Caco-2 (cell line): ENCODE measurements around the gene PDZD2. TPM values are rescaled to one million over a fixed set of nuclear protein-coding genes. Genes with fewer than 3 reads are reported as not detected.

Experiments
- BruUV-seq: library from RNA; stranded (reverse); fragments of 400-500 nt; replicated peaks from 2 replicates; lab custom pipeline; 2021; lab: Mats Ljungman, UMichigan
- CTCF ChIA-PET: fragments of 300-600 bp; sonication (Branson Sonifier 250); formaldehyde crosslinking; loops from one replicate; lab custom pipeline; 2022; ENCODE audit warnings: antibody characterized with exemption; lab: Charles Lee
- POLR2A ChIA-PET: fragments of 300-600 bp; sonication (Branson Sonifier 250); formaldehyde crosslinking; loops from one replicate; lab custom pipeline; 2022; ENCODE audit warnings: antibody characterized with exemption; lab: Charles Lee
- DNase-seq, 2 experiments: peaks; one replicate each; pipeline versions ENCODE4 v3.0.0 to v3.0.0-alpha.2; 2020 to 2022
- H3K27me3 ChIP-seq: replicated peaks from 2 replicates; pipeline ENCODE4 v1.6.0; 2011; ENCODE audit warnings: low read length; ENCODE audit not compliant: control insufficient read depth, insufficient read depth
- H3K36me3 ChIP-seq: 2 replicates; pipeline ENCODE4 v1.5.1; 2011; ENCODE audit warnings: low read length; ENCODE audit not compliant: control insufficient read depth, insufficient read depth
- H3K4me1 ChIP-seq: fragments of 250-450 bp; sonication (Bioruptor Pico); 2 replicates; pipeline ENCODE4 v1.5.1; 2020; ENCODE audit warnings: mild to moderate bottlenecking
- H3K4me3 ChIP-seq: 2 replicates; pipeline ENCODE4 v1.5.1; 2011; ENCODE audit warnings: low read depth, mild to moderate bottlenecking, control low read depth, low read length
- H3K9me3 ChIP-seq: fragments of 250-450 bp; sonication (Bioruptor Pico); 2 replicates; pipeline ENCODE4 v1.5.1; 2020; ENCODE audit warnings: mild to moderate bottlenecking, moderate library complexity
- H3K27ac Mint-ChIP-seq: one replicate; pipeline ENCODE4 v1.8.0; 2022; ENCODE audit warnings: mixed read lengths; ENCODE audit not compliant: unreplicated experiment
- H3K27me3 Mint-ChIP-seq: one replicate; pipeline ENCODE4 v1.8.0; 2022; ENCODE audit warnings: mixed read lengths; ENCODE audit not compliant: insufficient read depth, unreplicated experiment
- H3K36me3 Mint-ChIP-seq: one replicate; pipeline ENCODE4 v1.8.0; 2022; ENCODE audit warnings: mild to moderate bottlenecking, mixed read lengths; ENCODE audit not compliant: insufficient read depth, unreplicated experiment
- H3K4me1 Mint-ChIP-seq: one replicate; pipeline ENCODE4 v1.8.0; 2022; ENCODE audit warnings: low read depth, mixed read lengths; ENCODE audit not compliant: unreplicated experiment
- H3K4me3 Mint-ChIP-seq: one replicate; pipeline ENCODE4 v1.8.0; 2022; ENCODE audit warnings: mild to moderate bottlenecking, moderate library complexity, mixed read lengths; ENCODE audit not compliant: unreplicated experiment
- H3K9me3 Mint-ChIP-seq: one replicate; pipeline ENCODE4 v1.8.0; 2022; ENCODE audit warnings: mixed read lengths; ENCODE audit not compliant: unreplicated experiment
- CTCF ChIP-seq, 2 experiments: fragments of 200-600 bp in 1 of 2; IDR thresholded peaks; 1 replicate in 1 of 2; 2 replicates in 1 of 2; pipeline versions ENCODE4 v1.5.1 to v1.8.0; 2011 to 2022; ENCODE audit warnings: antibody characterized with exemption in 1 of 2, control low read depth in 1 of 2, inconsistent platforms in 1 of 2, low read depth in 1 of 2, low read length in 1 of 2, mild to moderate bottlenecking in 1 of 2, moderate library complexity in 1 of 2; ENCODE audit not compliant: insufficient read depth in 1 of 2, severe bottlenecking in 1 of 2, unreplicated experiment in 1 of 2
- intact Hi-C: fragments of 100-400 bp; cut with micrococcal nuclease; formaldehyde crosslinking; loops from one replicate; pipeline ENCODE4 v1.10.0; 2022; ENCODE audit not compliant: unreplicated experiment
- total RNA-seq: library from RNA; stranded (reverse); gene quantifications from 2 replicates; pipeline ENCODE4 v1.2.3, GENCODE V29; 2022

The PDZD2 gene
- total RNA-seq, 1 experiment from 2014 or later = 0.16 TPM

DNA sequence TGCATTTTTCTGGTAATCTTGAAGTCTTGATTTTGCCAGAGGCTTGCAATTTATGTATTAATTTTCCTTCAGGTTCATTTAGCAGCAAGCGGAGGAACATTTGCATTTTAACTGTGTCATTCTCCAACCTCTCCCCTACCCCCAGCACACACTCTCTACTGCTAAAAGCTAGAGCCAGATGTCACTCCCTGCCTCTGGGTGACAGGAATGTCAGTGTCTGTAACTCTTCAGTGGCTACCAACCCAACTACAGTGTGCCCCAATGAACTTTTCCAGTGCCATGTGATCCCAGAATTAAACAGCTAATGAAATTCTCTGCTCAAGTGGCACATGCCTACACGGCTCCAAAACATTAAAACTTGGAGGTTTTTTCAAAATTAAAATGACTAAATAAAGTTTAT, 274.9 kb downstream of the PDZD2 start:
- Mint-ChIP-seq H3K9me3 (no peaks in the 10 kb centered on the region), H3K4me1 (no peaks in the 10 kb centered on the region), H3K36me3 (no peaks in the 10 kb centered on the region), H3K27ac (no peak overlapping the region), H3K27me3 (peaks cover 8% of the 10 kb centered on the region), H3K4me3 (no peak overlapping the region)
- no TSS peak for BruUV-seq
- no peak for DNase-seq
- Histone ChIP-seq H3K4me1 (no peaks in the 10 kb centered on the region), H3K36me3 (no peaks in the 10 kb centered on the region), H3K27me3 (no peaks in the 10 kb centered on the region), H3K4me3 (no peak overlapping the region), H3K9me3 (no peaks in the 10 kb centered on the region)
- ChIA-PET CTCF (no interaction called here), POLR2A (no interaction called here)
- no peak for TF ChIP-seq CTCF (IDR thresholded peaks at IDR 0.05; ENCODE audit: insufficient read depth in 1 of 2, low read depth in 1 of 2, low read length in 1 of 2, severe bottlenecking in 1 of 2, unreplicated experiment in 1 of 2)
- intact Hi-C loops = no loop called here

- TF ChIP-seq CTCF (IDR thresholded peaks at IDR 0.05; ENCODE audit: insufficient read depth in 1 of 2, low read depth in 1 of 2, low read length in 1 of 2, severe bottlenecking in 1 of 2, unreplicated experiment in 1 of 2) = no peak
- no peak overlapping the region for H3K4me3 Mint-ChIP-seq
- no peaks in the 10 kb centered on the region for H3K9me3 Mint-ChIP-seq
- H3K4me3 ChIP-seq = no peak overlapping the region
- CTCF ChIA-PET = no interaction called here
- H3K9me3 ChIP-seq = no peaks in the 10 kb centered on the region
- BruUV-seq = no TSS peak
- no peaks in the 10 kb centered on the region for H3K4me1 ChIP-seq
- no peaks in the 10 kb centered on the region for H3K4me1 Mint-ChIP-seq
- no peak overlapping the region for H3K27ac Mint-ChIP-seq
- no peak for DNase-seq
- intact Hi-C loops = no loop called here
- H3K27me3 Mint-ChIP-seq = peaks cover 11% of the 10 kb centered on the region
- POLR2A ChIA-PET = no interaction called here
- H3K36me3 Mint-ChIP-seq = no peaks in the 10 kb centered on the region
- H3K27me3 ChIP-seq = no peaks in the 10 kb centered on the region
- no peaks in the 10 kb centered on the region for H3K36me3 ChIP-seq
These were observed 277.4 kb downstream of the PDZD2 start for GRCh38 chr5:31916327-31916726.

DNA sequence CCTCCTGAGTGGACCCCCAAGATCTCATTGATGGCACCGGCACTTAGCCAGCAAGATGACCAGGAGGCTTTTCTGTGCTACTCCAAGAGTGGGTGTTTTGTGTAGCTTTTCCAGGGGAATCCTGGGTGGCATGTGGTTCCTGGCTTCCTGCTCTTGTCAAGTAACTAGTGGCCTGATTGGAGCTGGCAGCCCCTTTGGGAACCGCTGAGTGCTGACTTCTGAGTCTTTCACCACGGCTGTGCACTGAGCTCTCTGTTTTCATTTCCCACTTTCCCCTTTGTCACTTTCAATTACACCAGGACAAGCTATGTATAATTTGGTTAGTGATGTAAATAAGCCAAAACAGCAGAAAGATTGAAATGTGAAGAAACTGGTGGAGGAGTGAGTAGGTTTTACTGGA, 279.8 kb downstream of the PDZD2 start:
- Mint-ChIP-seq H3K27ac (no peak overlapping the region), H3K4me3 (no peak overlapping the region)
- H3K4me1 ChIP-seq = no peaks in the 10 kb centered on the region

More for the DNA sequence above, 279.8 kb downstream of the PDZD2 start:
- BruUV-seq = no TSS peak
- no peaks in the 10 kb centered on the region for H3K36me3 ChIP-seq
- no peak overlapping the region for H3K4me3 ChIP-seq
- Mint-ChIP-seq H3K36me3 (no peaks in the 10 kb centered on the region), H3K4me1 (no peaks in the 10 kb centered on the region), H3K27me3 (peaks cover 14% of the 10 kb centered on the region), H3K9me3 (no peaks in the 10 kb centered on the region)
- DNase-seq = no peak
- intact Hi-C loops = no loop called here
- H3K27me3 ChIP-seq = no peaks in the 10 kb centered on the region
- H3K9me3 ChIP-seq = no peaks in the 10 kb centered on the region
- CTCF ChIA-PET = interaction anchor here (0.6 kb wide), 1 partner anchor 9 kb away, joined by 4 read pairs; no protein-coding TSS in a partner anchor
- TF ChIP-seq CTCF (IDR thresholded peaks at IDR 0.05; ENCODE audit: insufficient read depth in 1 of 2, low read depth in 1 of 2, low read length in 1 of 2, severe bottlenecking in 1 of 2, unreplicated experiment in 1 of 2) = no peak
- POLR2A ChIA-PET = no interaction called here
